Measurements from ENCODE around the gene CHPF.

- TF ChIP-seq CTCF (tag by site-specific recombination; IDR thresholded peaks at IDR 0.05) (peak; percentile 58; the same call in 1 of the 2 replicates), ZNF214 (tag by site-specific recombination; IDR thresholded peaks at IDR 0.05; ENCODE audit: borderline replicate concordance) (no peak), KLF1 (tag by site-specific recombination; IDR thresholded peaks at IDR 0.05) (no peak), ZNF18 (tag by site-specific recombination; IDR thresholded peaks at IDR 0.05) (no peak), MZF1 (tag by site-specific recombination; IDR thresholded peaks at IDR 0.05; ENCODE audit: borderline replicate concordance) (no peak), ZNF239 (tag by site-specific recombination; IDR thresholded peaks at IDR 0.05) (no peak), OSR2 (tag by site-specific recombination; IDR thresholded peaks at IDR 0.05) (no peak), ZNF544 (tag by site-specific recombination; IDR thresholded peaks at IDR 0.05) (no peak), ZNF184 (tag by site-specific recombination; IDR thresholded peaks at IDR 0.05) (no peak), TCF7L2 (IDR thresholded peaks at IDR 0.05; ENCODE audit: borderline replicate concordance, low read depth, low read length) (no peak), ZBTB11 (tag by site-specific recombination; conservative IDR thresholded peaks at IDR 0.05; ENCODE audit: low read depth) (no peak), ZNF155 (tag by site-specific recombination; IDR thresholded peaks at IDR 0.05) (no peak), ZNF157 (tag by site-specific recombination; IDR thresholded peaks at IDR 0.05) (no peak)
These were observed 43.5 kb downstream of the CHPF start for GRCh38 chr2:219500135-219500534.

All from HEK293 (cell line).